DND-41 (cell line): ENCODE results near the gene PURB.
"Not testable (repeated sequence)": the region's sequence is repeated elsewhere in the genome, so short reads cannot be mapped to it uniquely, and the experiment has no call there.

Experiments
- ATAC-seq: fragments of 200-7000 bp; cut with Tn5 transposase; 3 replicates; pipeline ENCODE4 v1.9.1; 2021; ENCODE audit warnings: low read depth; ENCODE audit not compliant: insufficient read depth
- DNase-seq: peaks from one replicate; pipeline ENCODE4 v3.0.0-alpha.2; 2020
- H2AFZ ChIP-seq: 2 replicates; pipeline ENCODE4 v1.6.0; 2012; ENCODE audit warnings: low read depth, low read length
- H3K27ac ChIP-seq: 2 replicates; pipeline ENCODE4 v1.5.1; 2012; ENCODE audit warnings: low read length, inconsistent platforms
- H3K27me3 ChIP-seq: fragments of 200-600 bp; sonication (generic); 2 replicates; pipeline ENCODE4 v1.6.0; 2012; ENCODE audit warnings: low read length, mild to moderate bottlenecking, inconsistent platforms; ENCODE audit not compliant: insufficient read depth, poor library complexity
- H3K36me3 ChIP-seq: 2 replicates; pipeline ENCODE4 v1.5.1; 2012; ENCODE audit warnings: low read length, inconsistent platforms; ENCODE audit not compliant: insufficient read depth
- H3K4me1 ChIP-seq: 2 replicates; pipeline ENCODE4 v1.5.1; 2012; ENCODE audit warnings: mild to moderate bottlenecking, low read length; ENCODE audit not compliant: insufficient read depth
- H3K4me2 ChIP-seq: 2 replicates; pipeline ENCODE4 v1.6.0; 2012; ENCODE audit warnings: mild to moderate bottlenecking, moderate library complexity, low read length, inconsistent platforms; ENCODE audit not compliant: insufficient read depth
- H3K4me3 ChIP-seq, 2 experiments: fragments of 200-600 bp in 1 of 2; shearing (Covaris generic) in 1 of 2; 2 replicates each; pipeline ENCODE4 v1.5.1; 2012 to 2016; ENCODE audit warnings: inconsistent platforms in 2 of 2, low read length in 2 of 2, mild to moderate bottlenecking in 2 of 2, low read depth in 1 of 2, moderate library complexity in 1 of 2
- H3K79me2 ChIP-seq: 2 replicates; pipeline ENCODE4 v1.6.0; 2012; ENCODE audit warnings: low read length, inconsistent platforms; ENCODE audit not compliant: insufficient read depth
- H3K9ac ChIP-seq: 2 replicates; pipeline ENCODE4 v1.6.0; 2012; ENCODE audit warnings: low read depth, mild to moderate bottlenecking, inconsistent platforms, low read length, moderate library complexity
- H3K9me3 ChIP-seq: 2 replicates; pipeline ENCODE4 v1.5.1; 2012; ENCODE audit warnings: low read length, moderate library complexity, mild to moderate bottlenecking, inconsistent platforms; ENCODE audit not compliant: insufficient read depth, severe bottlenecking
- H4K20me1 ChIP-seq: 2 replicates; pipeline ENCODE4 v1.6.0; 2012; ENCODE audit warnings: low read length; ENCODE audit not compliant: insufficient read depth
- EZH2 ChIP-seq: IDR thresholded peaks from 3 replicates; pipeline ENCODE4 v1.6.1; 2012; ENCODE audit warnings: borderline replicate concordance, low read depth, mild to moderate bottlenecking, moderate library complexity, low read length, inconsistent platforms; ENCODE audit not compliant: severe bottlenecking
- TF ChIP-seq, protein P1 (sequence below): IDR thresholded peaks from 2 replicates; pipeline ENCODE4 v1.5.1; 2012; ENCODE audit warnings: borderline replicate concordance, low read length, moderate library complexity, mild to moderate bottlenecking; ENCODE audit not compliant: poor library complexity, severe bottlenecking; ENCODE audit errors: extremely low read depth

PURB gene

DNA sequence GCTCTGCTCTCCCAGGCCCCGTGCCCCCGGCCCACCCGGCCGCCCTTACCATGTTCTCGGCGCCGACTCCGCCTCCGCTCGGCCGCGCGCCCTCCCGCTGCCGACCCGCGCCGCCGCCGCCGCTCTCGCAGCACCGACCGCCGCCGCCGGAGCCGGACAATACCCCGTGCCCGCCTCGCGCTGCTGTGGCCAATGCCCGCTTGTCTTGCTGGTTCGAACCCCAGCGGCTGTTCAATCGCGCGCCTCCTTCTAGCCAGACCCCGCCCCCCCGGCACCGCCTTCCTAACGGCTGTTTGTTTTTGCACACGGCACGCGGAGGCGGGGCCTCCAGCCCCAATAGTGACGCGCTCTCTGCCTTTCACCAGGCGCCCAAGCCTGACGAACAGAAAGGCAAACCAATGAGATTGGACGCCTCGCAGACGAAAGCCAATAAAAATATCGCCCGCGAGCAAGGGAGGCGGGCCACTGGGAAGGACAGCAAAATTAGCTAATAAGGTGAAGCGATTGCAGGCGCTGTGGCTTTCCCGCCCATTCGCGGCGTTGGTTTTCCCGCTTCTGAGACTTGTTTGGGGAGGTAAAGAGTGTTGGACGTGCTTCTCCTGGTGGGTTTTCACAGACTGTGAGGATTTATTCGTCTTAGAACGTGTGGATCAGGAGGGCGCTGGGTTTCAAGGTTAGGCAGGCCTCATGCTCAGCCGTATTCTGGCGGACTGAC lies 37.3 kb downstream of the PURB start, which contains the start of gene H2AZ2:
Gene H2AZ2, minus strand, starts transcription at position 168 of the 715 bp plus-strand sequence. Its CDS starts 116 bp downstream, at position 52.
- Histone ChIP-seq H3K4me1 (peaks cover 32% of the 10 kb centered on the region), H3K9ac (peak within 1 kb of the TSS; percentile 99), H3K4me2 (peak within 1 kb of the TSS; percentile 78), H3K9me3 (no peaks in the 10 kb centered on the region), H2AFZ (peak within 1 kb of the TSS; percentile 89), H3K36me3 (peaks cover 13% of the 10 kb centered on the region), H3K27me3 (no peaks in the 10 kb centered on the region), H3K4me3 (peak within 1 kb of the TSS; percentile 85 to 88), H4K20me1 (peaks cover 44% of the 10 kb centered on the region), H3K27ac (peak within 1 kb of the TSS; percentile 100), H3K79me2 (peaks cover 56% of the 10 kb centered on the region)
- TF ChIP-seq EZH2: no peak
- TF ChIP-seq, protein P1, sequence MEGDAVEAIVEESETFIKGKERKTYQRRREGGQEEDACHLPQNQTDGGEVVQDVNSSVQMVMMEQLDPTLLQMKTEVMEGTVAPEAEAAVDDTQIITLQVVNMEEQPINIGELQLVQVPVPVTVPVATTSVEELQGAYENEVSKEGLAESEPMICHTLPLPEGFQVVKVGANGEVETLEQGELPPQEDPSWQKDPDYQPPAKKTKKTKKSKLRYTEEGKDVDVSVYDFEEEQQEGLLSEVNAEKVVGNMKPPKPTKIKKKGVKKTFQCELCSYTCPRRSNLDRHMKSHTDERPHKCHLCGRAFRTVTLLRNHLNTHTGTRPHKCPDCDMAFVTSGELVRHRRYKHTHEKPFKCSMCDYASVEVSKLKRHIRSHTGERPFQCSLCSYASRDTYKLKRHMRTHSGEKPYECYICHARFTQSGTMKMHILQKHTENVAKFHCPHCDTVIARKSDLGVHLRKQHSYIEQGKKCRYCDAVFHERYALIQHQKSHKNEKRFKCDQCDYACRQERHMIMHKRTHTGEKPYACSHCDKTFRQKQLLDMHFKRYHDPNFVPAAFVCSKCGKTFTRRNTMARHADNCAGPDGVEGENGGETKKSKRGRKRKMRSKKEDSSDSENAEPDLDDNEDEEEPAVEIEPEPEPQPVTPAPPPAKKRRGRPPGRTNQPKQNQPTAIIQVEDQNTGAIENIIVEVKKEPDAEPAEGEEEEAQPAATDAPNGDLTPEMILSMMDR: no peak
- DNase-seq (peak; percentile 100), ATAC-seq (peak; percentile 86)

DNA sequence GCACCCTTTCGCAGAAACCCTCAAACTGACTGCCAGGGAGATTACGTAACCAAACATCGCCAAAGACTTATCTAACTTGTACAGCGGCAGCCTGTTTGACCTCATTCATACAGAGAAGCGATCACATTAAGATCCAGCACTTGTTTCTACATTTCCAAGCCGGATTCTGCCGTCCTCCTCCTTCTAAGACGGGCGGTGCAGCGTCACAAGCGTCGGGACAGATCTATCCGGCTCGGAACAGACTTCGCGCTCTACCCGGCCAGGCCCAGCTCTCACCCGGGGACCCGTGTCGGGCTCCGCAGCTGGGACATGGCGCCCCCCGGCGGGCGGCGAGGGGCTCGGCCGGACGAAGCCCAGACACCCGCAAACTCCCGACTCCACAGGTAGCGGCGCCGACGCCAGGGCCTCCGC lies 37.8 kb downstream of the PURB start:
- Histone ChIP-seq H3K4me2 (peak overlapping the region; percentile 73), H3K79me2 (peaks cover 61% of the 10 kb centered on the region), H3K9ac (peak overlapping the region; percentile 69), H3K27ac (peak overlapping the region; percentile 91), H3K9me3 (no peaks in the 10 kb centered on the region), H3K27me3 (no peaks in the 10 kb centered on the region), H3K4me1 (peaks cover 34% of the 10 kb centered on the region), H3K36me3 (peaks cover 17% of the 10 kb centered on the region), H2AFZ (peak overlapping the region; percentile 29), H3K4me3 (peak overlapping the region; percentile 43 to 68), H4K20me1 (peaks cover 48% of the 10 kb centered on the region)
- DNase-seq: peak; percentile 84
- TF ChIP-seq EZH2: no peak
- TF ChIP-seq, protein P1: peak; percentile 87
- ATAC-seq: peak; percentile 67

DNA sequence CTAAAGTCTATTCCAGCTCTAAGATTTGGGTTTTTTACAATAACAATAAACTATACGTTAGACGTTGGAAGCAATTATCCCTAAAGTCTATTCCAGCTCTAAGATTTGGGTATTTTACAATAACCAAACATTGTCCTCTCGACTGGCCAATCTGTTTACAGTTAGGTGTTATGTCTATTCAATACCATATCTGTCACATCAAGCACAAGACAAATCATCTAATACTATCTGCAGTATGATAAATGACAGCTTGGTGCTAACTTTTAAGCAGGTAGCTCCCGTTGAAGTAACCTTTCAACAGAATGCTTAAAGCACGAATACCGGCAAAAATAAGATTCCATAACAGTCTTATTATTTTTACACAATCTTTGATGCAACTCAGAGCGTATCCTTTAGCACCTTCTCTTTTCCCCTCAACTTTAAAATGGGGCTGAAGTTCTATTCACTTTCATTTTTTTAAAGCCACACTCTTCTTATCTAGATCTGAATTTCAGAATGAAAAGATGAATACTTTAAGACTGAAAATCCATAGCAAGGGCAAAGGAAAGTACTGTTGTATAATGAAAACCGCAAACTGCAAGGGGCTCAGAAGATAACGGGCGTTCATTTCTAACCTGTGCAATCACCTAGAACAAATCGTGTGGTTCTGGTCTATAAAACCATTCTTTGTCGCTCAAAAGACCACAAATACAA lies 38.4 kb downstream of the PURB start:
- peak overlapping the region; percentile 29 for H2AFZ ChIP-seq
- peaks cover 23% of the 10 kb centered on the region for H3K36me3 ChIP-seq
- ATAC-seq: peak; percentile 12; the same call in 2 of the 3 replicates

DNA sequence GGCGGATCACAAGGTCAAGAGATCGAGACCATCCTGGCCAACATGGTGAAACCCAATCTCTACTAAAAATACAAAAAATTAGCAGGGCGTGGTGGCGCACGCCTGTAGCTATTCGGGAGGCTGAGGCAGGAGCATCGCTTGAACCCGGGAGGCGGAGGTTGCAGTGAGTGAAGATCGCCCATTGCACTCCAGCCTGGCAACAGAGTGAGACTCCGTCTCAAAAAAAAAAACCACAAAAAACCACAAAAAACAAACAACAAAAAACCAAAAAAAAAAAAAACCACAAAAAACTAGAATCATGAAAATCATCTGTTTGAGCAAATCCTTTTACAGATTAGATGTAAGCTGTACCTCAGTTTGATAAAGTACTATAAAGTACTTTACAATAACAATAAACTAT lies 38.9 kb downstream of the PURB start:
- Histone ChIP-seq H3K4me2 (peak overlapping the region; percentile 73), H3K27ac (peak overlapping the region; percentile 91), H3K4me3 (peak overlapping the region; percentile 43 to 68), H3K4me1 (peaks cover 38% of the 10 kb centered on the region), H3K9ac (peak overlapping the region; percentile 69), H4K20me1 (peaks cover 59% of the 10 kb centered on the region), H3K36me3 (peaks cover 28% of the 10 kb centered on the region), H3K79me2 (peaks cover 73% of the 10 kb centered on the region)
- H3K9me3 ChIP-seq, H2AFZ ChIP-seq, ATAC-seq, H3K27me3 ChIP-seq: not testable (repeated sequence)
- DNase-seq: peak; percentile 36

More for the DNA sequence above, 38.4 kb downstream of the PURB start:
- no peak for TF ChIP-seq EZH2
- TF ChIP-seq, protein P1: no peak
- Histone ChIP-seq H3K4me1 (peaks cover 38% of the 10 kb centered on the region), H3K27ac (peak overlapping the region; percentile 91), H3K9ac (peak overlapping the region; percentile 69), H4K20me1 (peaks cover 53% of the 10 kb centered on the region), H3K4me3 (peak overlapping the region; percentile 43 to 68), H3K4me2 (peak overlapping the region; percentile 73), H3K9me3 (no peaks in the 10 kb centered on the region), H3K27me3 (no peaks in the 10 kb centered on the region), H3K79me2 (peaks cover 67% of the 10 kb centered on the region)
- no peak for DNase-seq
